HL-60 (cell line): ENCODE measurements around the gene KCTD13.

ENCODE experiments used
- DNase-seq, 2 experiments: peaks; one replicate each; pipeline ENCODE4 v3.0.0-alpha.2; 2010 to 2020; ENCODE audit warnings: low read depth in 1 of 2, low spot score in 1 of 2
- H3K27ac ChIP-seq: fragments of 250-450 bp; sonication (Bioruptor Pico); replicated peaks from 2 replicates; pipeline ENCODE4 v1.5.1; 2020; ENCODE audit warnings: mild to moderate bottlenecking, moderate library complexity
- H3K27me3 ChIP-seq: fragments of 250-450 bp; sonication (Bioruptor Pico); 2 replicates; pipeline ENCODE4 v1.5.1; 2021; ENCODE audit warnings: mild to moderate bottlenecking, moderate library complexity; ENCODE audit not compliant: insufficient read depth, poor library complexity, severe bottlenecking
- H3K4me3 ChIP-seq: replicated peaks from 2 replicates; pipeline ENCODE4 v1.5.1; 2011; ENCODE audit warnings: mild to moderate bottlenecking, control low read depth, low read length; ENCODE audit not compliant: insufficient read depth
- CTCF ChIP-seq: IDR thresholded peaks from one replicate; pipeline ENCODE4 v1.5.1; 2011; ENCODE audit warnings: low read length, control low read depth, inconsistent platforms; ENCODE audit not compliant: insufficient read depth
- GABPA ChIP-seq: IDR thresholded peaks from 2 replicates; pipeline ENCODE4 v1.6.1; 2012; ENCODE audit warnings: low read depth
- POLR2AphosphoS5 ChIP-seq: IDR thresholded peaks from 2 replicates; pipeline ENCODE4 v1.6.1; 2012; ENCODE audit warnings: low read depth
- SPI1 ChIP-seq: IDR thresholded peaks from 2 replicates; pipeline ENCODE4 v1.6.1; 2012; ENCODE audit warnings: low read depth, mild to moderate bottlenecking, borderline replicate concordance
- TF ChIP-seq, protein P1 (sequence below): IDR thresholded peaks from 2 replicates; pipeline ENCODE4 v1.6.1; 2012; ENCODE audit warnings: low read depth; ENCODE audit not compliant: insufficient replicate concordance

Gene KCTD13

DNA sequence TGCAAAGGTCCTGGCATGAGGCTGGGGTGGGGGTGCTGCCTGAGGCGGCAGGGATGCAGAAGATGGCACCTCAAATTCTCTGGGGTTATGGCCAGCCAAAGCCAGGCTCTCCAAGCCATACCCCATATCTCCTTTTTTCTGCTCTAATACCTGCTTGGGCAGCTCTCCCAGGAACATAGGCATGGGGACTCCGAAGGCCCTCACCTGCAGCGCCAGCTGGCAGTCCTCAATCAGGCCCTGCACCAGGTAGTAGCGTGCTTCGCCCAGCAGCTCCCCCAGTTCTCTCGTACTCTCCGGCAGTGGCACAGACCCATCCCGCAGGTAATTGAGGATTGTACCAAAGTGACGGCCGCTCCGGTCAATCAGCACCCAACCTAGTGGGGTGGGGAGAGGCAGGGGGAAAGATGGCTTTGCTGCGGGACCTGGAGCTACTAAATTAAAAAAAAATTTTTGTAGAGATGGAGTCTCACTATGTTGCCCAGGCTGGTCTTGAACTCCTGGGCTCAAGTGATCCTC, 3.0 kb downstream of the KCTD13 start:
- Histone ChIP-seq H3K27ac (no peak overlapping the region), H3K4me3 (no peak overlapping the region), H3K27me3 (no peaks in the 10 kb centered on the region)
- DNase-seq: no peak
- TF ChIP-seq SPI1 (no peak), GABPA (no peak)
- TF ChIP-seq, protein P1, sequence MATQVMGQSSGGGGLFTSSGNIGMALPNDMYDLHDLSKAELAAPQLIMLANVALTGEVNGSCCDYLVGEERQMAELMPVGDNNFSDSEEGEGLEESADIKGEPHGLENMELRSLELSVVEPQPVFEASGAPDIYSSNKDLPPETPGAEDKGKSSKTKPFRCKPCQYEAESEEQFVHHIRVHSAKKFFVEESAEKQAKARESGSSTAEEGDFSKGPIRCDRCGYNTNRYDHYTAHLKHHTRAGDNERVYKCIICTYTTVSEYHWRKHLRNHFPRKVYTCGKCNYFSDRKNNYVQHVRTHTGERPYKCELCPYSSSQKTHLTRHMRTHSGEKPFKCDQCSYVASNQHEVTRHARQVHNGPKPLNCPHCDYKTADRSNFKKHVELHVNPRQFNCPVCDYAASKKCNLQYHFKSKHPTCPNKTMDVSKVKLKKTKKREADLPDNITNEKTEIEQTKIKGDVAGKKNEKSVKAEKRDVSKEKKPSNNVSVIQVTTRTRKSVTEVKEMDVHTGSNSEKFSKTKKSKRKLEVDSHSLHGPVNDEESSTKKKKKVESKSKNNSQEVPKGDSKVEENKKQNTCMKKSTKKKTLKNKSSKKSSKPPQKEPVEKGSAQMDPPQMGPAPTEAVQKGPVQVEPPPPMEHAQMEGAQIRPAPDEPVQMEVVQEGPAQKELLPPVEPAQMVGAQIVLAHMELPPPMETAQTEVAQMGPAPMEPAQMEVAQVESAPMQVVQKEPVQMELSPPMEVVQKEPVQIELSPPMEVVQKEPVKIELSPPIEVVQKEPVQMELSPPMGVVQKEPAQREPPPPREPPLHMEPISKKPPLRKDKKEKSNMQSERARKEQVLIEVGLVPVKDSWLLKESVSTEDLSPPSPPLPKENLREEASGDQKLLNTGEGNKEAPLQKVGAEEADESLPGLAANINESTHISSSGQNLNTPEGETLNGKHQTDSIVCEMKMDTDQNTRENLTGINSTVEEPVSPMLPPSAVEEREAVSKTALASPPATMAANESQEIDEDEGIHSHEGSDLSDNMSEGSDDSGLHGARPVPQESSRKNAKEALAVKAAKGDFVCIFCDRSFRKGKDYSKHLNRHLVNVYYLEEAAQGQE: no peak

GRCh38 chr16:29922326-29922725, 3.7 kb downstream of the KCTD13 start:
- Histone ChIP-seq H3K27ac (no peak overlapping the region), H3K27me3 (no peaks in the 10 kb centered on the region), H3K4me3 (no peak overlapping the region)
- no peak for DNase-seq
- no peak for TF ChIP-seq POLR2AphosphoS5
- TF ChIP-seq CTCF: no peak
- TF ChIP-seq, protein P1: no peak
- TF ChIP-seq GABPA: no peak
- no peak for TF ChIP-seq SPI1

GRCh38 chr16:29921034-29921385, 5.0 kb downstream of the KCTD13 start:
- no peak for DNase-seq
- TF ChIP-seq GABPA (no peak), SPI1 (no peak), CTCF (no peak), POLR2AphosphoS5 (no peak)
- TF ChIP-seq, protein P1: no peak
- Histone ChIP-seq H3K27ac (no peak overlapping the region), H3K27me3 (no peaks in the 10 kb centered on the region), H3K4me3 (no peak overlapping the region)
